SHP77 treated with DMSO at 0.1 percent for 48 hours (cell line): ENCODE data around the gene PTPRD.

Experiments
- DNase-seq: peaks from one replicate; lab custom pipeline; 2025; lab: John Stamatoyannopoulos, UW

The PTPRD gene

GRCh38 chr9:10612641-10613398 lies at the start of gene PTPRD:
PTPRD (minus strand) TSS chr9:10613002.
- no peak for DNase-seq

- DNase-seq, result no peak
Measured at GRCh38 chr9:10661994-10662393, 49.2 kb upstream of the PTPRD start.

GRCh38 chr9:10661376-10661775 lies 48.6 kb upstream of the PTPRD start:
- no peak for DNase-seq

GRCh38 chr9:10651012-10651411 lies 38.2 kb upstream of the PTPRD start:
- no peak for DNase-seq

GRCh38 chr9:10649076-10649475 lies 36.3 kb upstream of the PTPRD start:
- DNase-seq, result no peak

- no peak for DNase-seq
Measured at GRCh38 chr9:10633785-10634184, 21.0 kb upstream of the PTPRD start.

GRCh38 chr9:10614196-10614800 lies 1.5 kb upstream of the PTPRD start:
- no peak for DNase-seq

- DNase-seq, result no peak
Measured at GRCh38 chr9:10613419-10613818, 617 bp upstream of the PTPRD start.

- DNase-seq, result no peak
Measured at GRCh38 chr9:10605388-10605787, 7.4 kb downstream of the PTPRD start.

- DNase-seq, result no peak
Measured at GRCh38 chr9:10604927-10605326, 7.9 kb downstream of the PTPRD start.

- DNase-seq, result no peak
Measured at GRCh38 chr9:10597801-10598200, 15.0 kb downstream of the PTPRD start.

- no peak for DNase-seq
Measured at GRCh38 chr9:10594482-10594881, 18.3 kb downstream of the PTPRD start.

GRCh38 chr9:10586407-10586806 lies 26.4 kb downstream of the PTPRD start:
- DNase-seq, result no peak

- no peak for DNase-seq
Measured at GRCh38 chr9:10571699-10572098, 41.1 kb downstream of the PTPRD start.

GRCh38 chr9:10566848-10567247 lies 46.0 kb downstream of the PTPRD start:
- DNase-seq, result no peak

GRCh38 chr9:10562581-10563343 lies 50.0 kb downstream of the PTPRD start:
- no peak for DNase-seq

GRCh38 chr9:10548348-10548747 lies 64.5 kb downstream of the PTPRD start:
- DNase-seq, result no peak

GRCh38 chr9:10538073-10538472 lies 74.7 kb downstream of the PTPRD start:
- DNase-seq, result no peak

GRCh38 chr9:10534850-10535249 lies 78.0 kb downstream of the PTPRD start:
- no peak for DNase-seq

- no peak for DNase-seq
Measured at GRCh38 chr9:10525972-10526371, 86.8 kb downstream of the PTPRD start.

GRCh38 chr9:10523164-10523563 lies 89.6 kb downstream of the PTPRD start:
- DNase-seq, result no peak

GRCh38 chr9:10512144-10512543 lies 100.7 kb downstream of the PTPRD start:
- no peak for DNase-seq

- no peak for DNase-seq
Measured at GRCh38 chr9:10488937-10489336, 123.9 kb downstream of the PTPRD start.
